ENCODE measurements around the gene TSLP. TPM values are rescaled to one million over a fixed set of nuclear protein-coding genes. Genes with fewer than 3 reads are reported as not detected.

The TSLP gene
- total and polyA plus RNA-seq, 9 of the 15 experiments (the other 6 are each of a cell fraction or from before 2014, with no cell fraction given), result 0.09 to 2.8 (median 1.2) TPM

GRCh38 chr5:111116550-111116949, 45.0 kb downstream of the TSLP start (continued):
- TF ChIP-seq RERE (CRISPR knock-in tag; IDR thresholded peaks at IDR 0.05; ENCODE audit: borderline replicate concordance), result no peak

- H2AFZ ChIP-seq (ENCODE audit: low read depth, low read length), result no peak overlapping the region
- no peak for TF ChIP-seq SRSF9 (IDR thresholded peaks at IDR 0.05; ENCODE audit: borderline replicate concordance, low read depth, low read length)
- no peaks in the 10 kb centered on the region for H4K20me1 ChIP-seq (replicated peaks; ENCODE audit: control insufficient read depth, insufficient read depth, low read length)
- no peak overlapping the region for H3K4me3 ChIP-seq
- in situ Hi-C loops (cut with MboI), result loop anchor here (25.0 kb wide), 1 partner anchor 380 kb away; the partner anchor contains the start of genes SLC25A46 and TMEM232
- BruUV-seq (replicated peaks), result no TSS peak
- H3K4me1 ChIP-seq (replicated peaks in 1 of 2; ENCODE audit: control insufficient read depth in 2 of 2, insufficient read depth in 2 of 2, low read length in 2 of 2), result no peaks in the 10 kb centered on the region
- DNase-seq (ENCODE audit: extremely low read depth in 1 of 4, low spot score in 3 of 4), result no peak
- H3K9ac ChIP-seq (ENCODE audit: insufficient read depth in 1 of 2, low read depth in 2 of 2, low read length in 2 of 2), result no peak overlapping the region
- no peaks in the 10 kb centered on the region for H3K79me2 ChIP-seq (ENCODE audit: control insufficient read depth, insufficient read depth, low read length)
- H3K27ac ChIP-seq (ENCODE audit: extremely low read depth, low read depth, low read length), result no peak overlapping the region
- H3K9me1 ChIP-seq (ENCODE audit: control insufficient read depth, insufficient read depth, low read length), result no peaks in the 10 kb centered on the region
- FAIRE-seq, result no peak
- intact Hi-C loops (cut with micrococcal nuclease), result no loop called here
- peaks cover 90% of the 10 kb centered on the region for H3K36me3 ChIP-seq (ENCODE audit: control insufficient read depth, insufficient read depth, low read length)
- ChIA-PET POLR2A (interaction anchor here (0.7 kb wide), 1 partner anchor 1487 kb away, joined by 3 read pairs; no protein-coding TSS in a partner anchor), CTCF (ENCODE audit: low intra/inter-chr PET ratio) (no interaction called here)
- no peaks in the 10 kb centered on the region for H3K27me3 ChIP-seq (ENCODE audit: control insufficient read depth in 2 of 2, insufficient read depth in 2 of 2, low read length in 2 of 2)
- 79% methylated on average over 1 of the region's 1 CpG for WGBS (ENCODE audit: insufficient coverage, low coverage, missing lambda C conversion rate)
- ATAC-seq, result no peak
- no peaks in the 10 kb centered on the region for H3K9me3 ChIP-seq (replicated peaks; ENCODE audit: control insufficient read depth, insufficient read depth, low read depth, low read length)
- no peak overlapping the region for H3K4me2 ChIP-seq (ENCODE audit: insufficient read depth, low read length)
These were observed 45.6 kb downstream of the TSLP start for GRCh38 chr5:111117136-111117535.
